PC-3 (cell line): ENCODE measurements around the gene ZBTB7C. TPM values are rescaled to one million over a fixed set of nuclear protein-coding genes. Genes with fewer than 3 reads are reported as not detected.
A peak's percentile ranks its signal among the peaks of the same experiment; 100 is the strongest.

Experiments used
- ATAC-seq: fragments of 200-7000 bp; cut with Tn5 transposase; 2 replicates; pipeline ENCODE4 v1.9.1; 2020; ENCODE audit warnings: mild to moderate bottlenecking, moderate library complexity
- BruUV-seq: library from RNA; stranded (reverse); fragments of 400-500 nt; replicated peaks from 2 replicates; lab custom pipeline; 2021; lab: Mats Ljungman, UMichigan
- CTCF ChIA-PET: fragments of 300-600 bp; sonication (Branson Sonifier 250); formaldehyde crosslinking; loops from one replicate; lab custom pipeline; 2022; ENCODE audit warnings: antibody characterized with exemption; lab: Charles Lee
- POLR2A ChIA-PET: fragments of 300-600 bp; sonication (Branson Sonifier 250); formaldehyde crosslinking; loops from one replicate; lab custom pipeline; 2022; ENCODE audit warnings: antibody characterized with exemption; ENCODE audit not compliant: unreplicated experiment; lab: Charles Lee
- DNase-seq: peaks from one replicate; pipeline ENCODE4 v3.0.0-alpha.2; 2015
- H2AFZ ChIP-seq: fragments of 300-600 bp; sonication (generic); 2 replicates; pipeline ENCODE4 v1.6.0; 2016; ENCODE audit warnings: antibody characterized with exemption, low read length
- H3F3A ChIP-seq: fragments of 300-600 bp; sonication (generic); one replicate; pipeline ENCODE4 v1.6.0; 2017; ENCODE audit warnings: antibody characterized with exemption, low read length, control low read depth, mild to moderate bottlenecking; ENCODE audit not compliant: unreplicated experiment
- H3K27ac ChIP-seq: fragments of 300-600 bp; sonication (generic); 2 replicates; pipeline ENCODE4 v1.5.1; 2016; ENCODE audit warnings: mild to moderate bottlenecking, low read length
- H3K27me3 ChIP-seq: fragments of 300-600 bp; sonication (generic); 2 replicates; pipeline ENCODE4 v1.6.1; 2016; ENCODE audit warnings: low read length, mixed read lengths
- H3K36me3 ChIP-seq: fragments of 300-600 bp; sonication (generic); 2 replicates; pipeline ENCODE4 v1.6.1; 2016; ENCODE audit warnings: low read depth, mixed run types, low read length, mixed read lengths
- H3K4me1 ChIP-seq: fragments of 300-600 bp; sonication (generic); 2 replicates; pipeline ENCODE4 v1.5.1; 2016; ENCODE audit warnings: low read length; ENCODE audit not compliant: insufficient read depth
- H3K4me2 ChIP-seq: fragments of 300-600 bp; sonication (generic); 2 replicates; pipeline ENCODE4 v1.6.0; 2016; ENCODE audit warnings: low read length
- H3K4me3 ChIP-seq: fragments of 300-600 bp; sonication (generic); 2 replicates; pipeline ENCODE4 v1.5.1; 2016; ENCODE audit warnings: mild to moderate bottlenecking, low read length, mixed read lengths
- H3K79me2 ChIP-seq: fragments of 300-600 bp; sonication (generic); 2 replicates; pipeline ENCODE4 v1.6.1; 2017; ENCODE audit warnings: low read length, mixed read lengths
- H3K9ac ChIP-seq: fragments of 300-600 bp; sonication (generic); 2 replicates; pipeline ENCODE4 v1.6.0; 2016; ENCODE audit warnings: mild to moderate bottlenecking, low read length
- H3K9me2 ChIP-seq: fragments of 300-600 bp; sonication (generic); replicated peaks from 2 replicates; pipeline ENCODE4 v1.6.1; 2016; ENCODE audit warnings: mixed run types, low read length, mixed read lengths
- H3K9me3 ChIP-seq: fragments of 300-600 bp; sonication (generic); 2 replicates; pipeline ENCODE4 v1.6.1; 2016; ENCODE audit warnings: low read length, mixed read lengths
- H4K20me1 ChIP-seq: fragments of 300-600 bp; sonication (generic); 2 replicates; pipeline ENCODE4 v1.6.1; 2016; ENCODE audit warnings: low read length, mixed read lengths
- CTCF ChIP-seq: fragments of 300-600 bp; sonication (generic); conservative IDR thresholded peaks from 2 replicates; pipeline ENCODE4 v1.5.1; 2017; ENCODE audit warnings: antibody characterized with exemption, low read depth, mild to moderate bottlenecking, low read length
- EZH2 ChIP-seq: fragments of 300-600 bp; sonication (generic); IDR thresholded peaks from one replicate; pipeline ENCODE4 v1.6.1; 2017; ENCODE audit warnings: antibody characterized with exemption, mild to moderate bottlenecking, low read length; ENCODE audit not compliant: unreplicated experiment
- EZH2phosphoT487 ChIP-seq: fragments of 300-600 bp; sonication (generic); IDR thresholded peaks from 2 replicates; pipeline ENCODE4 v1.6.1; 2018; ENCODE audit warnings: mild to moderate bottlenecking, antibody characterized with exemption, low read length, borderline replicate concordance
- intact Hi-C: fragments of 100-400 bp; cut with micrococcal nuclease; formaldehyde crosslinking; loops from 2 replicates; pipeline ENCODE4 v1.9.0; 2023
- total RNA-seq: library from RNA; depleted of rRNA; stranded (reverse); fragments of >200 nt; gene quantifications from 2 replicates; pipeline ENCODE4 v1.2.3, GENCODE V29; 2014

ZBTB7C gene
- total RNA-seq, 1 experiment from 2014 or later = 1.3 TPM

DNA sequence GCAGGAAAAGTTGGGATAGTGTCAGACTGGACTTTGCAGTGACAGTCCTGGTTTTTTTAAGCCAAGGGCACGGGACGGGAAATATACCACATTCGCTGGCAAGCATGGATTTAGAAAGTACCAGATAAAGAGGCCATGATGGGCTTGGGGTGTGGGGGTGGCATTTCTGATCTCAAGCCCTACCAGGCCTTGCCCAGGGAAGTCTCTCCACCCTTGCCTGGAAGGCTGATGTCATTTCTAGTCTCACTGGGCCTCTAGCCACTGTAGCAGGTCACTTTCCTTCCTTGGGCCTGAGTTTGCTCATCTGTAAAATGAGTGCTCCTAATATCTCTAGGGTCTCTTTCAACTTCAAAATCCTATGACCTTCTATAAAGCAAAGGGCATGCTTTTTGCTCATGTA is 1.8 kb downstream of the ZBTB7C start:
- peaks cover 15% of the 10 kb centered on the region for H3K27me3 ChIP-seq
- TF ChIP-seq EZH2phosphoT487 (no peak), CTCF (no peak), EZH2 (no peak)
- H3F3A ChIP-seq = no peaks in the 10 kb centered on the region
- no peak overlapping the region for H3K9ac ChIP-seq
- H4K20me1 ChIP-seq = no peaks in the 10 kb centered on the region
- no peaks in the 10 kb centered on the region for H3K36me3 ChIP-seq
- no TSS peak for BruUV-seq
- no peaks in the 10 kb centered on the region for H3K79me2 ChIP-seq
- no peaks in the 10 kb centered on the region for H3K9me2 ChIP-seq
- H3K4me2 ChIP-seq = no peak overlapping the region
- H2AFZ ChIP-seq = no peak overlapping the region
- H3K4me1 ChIP-seq = 0 out of 2 replicates have a peak, but pooled peaks cover 8% of the 10 kb centered on the region
- no peak for ATAC-seq
- DNase-seq = no peak
- no peak overlapping the region for H3K27ac ChIP-seq
- H3K4me3 ChIP-seq = no peak overlapping the region
- ChIA-PET POLR2A (no interaction called here), CTCF (no interaction called here)
- H3K9me3 ChIP-seq = no peaks in the 10 kb centered on the region
- intact Hi-C loops = no loop called here

DNA sequence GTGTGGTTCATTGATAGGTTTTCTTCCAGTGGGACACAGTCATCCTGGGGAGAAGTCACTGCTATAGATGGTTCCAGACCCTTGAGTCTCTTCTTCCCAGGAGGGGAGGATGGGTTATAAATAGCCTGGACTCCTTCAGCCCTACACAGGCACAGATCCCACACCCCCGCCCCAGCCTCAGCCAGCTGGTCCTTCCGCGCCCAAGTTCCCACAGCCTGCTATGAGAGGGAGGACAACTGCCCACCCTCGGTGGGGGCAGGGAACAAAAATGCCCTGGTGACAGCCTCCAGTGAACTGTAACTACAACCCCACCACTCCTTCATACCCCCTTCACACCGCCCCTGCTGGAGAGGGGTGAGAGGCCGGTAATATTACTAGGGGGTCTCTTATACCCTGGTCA is 3.2 kb downstream of the ZBTB7C start:
- Histone ChIP-seq H3K79me2 (no peaks in the 10 kb centered on the region), H3F3A (no peaks in the 10 kb centered on the region), H3K36me3 (no peaks in the 10 kb centered on the region), H3K4me1 (0 out of 2 replicates have a peak, but pooled peaks cover 8% of the 10 kb centered on the region), H3K9me3 (no peaks in the 10 kb centered on the region), H3K4me2 (no peak overlapping the region), H3K27me3 (peaks cover 12% of the 10 kb centered on the region), H2AFZ (no peak overlapping the region), H3K27ac (no peak overlapping the region), H3K9ac (no peak overlapping the region), H3K9me2 (no peaks in the 10 kb centered on the region), H3K4me3 (no peak overlapping the region), H4K20me1 (no peaks in the 10 kb centered on the region)
- TF ChIP-seq CTCF = no peak
- TF ChIP-seq EZH2 = no peak
- no peak for TF ChIP-seq EZH2phosphoT487
- ChIA-PET CTCF (no interaction called here), POLR2A (no interaction called here)
- intact Hi-C loops = no loop called here
- ATAC-seq = no peak
- DNase-seq = no peak
- BruUV-seq = no TSS peak

GRCh38 chr18:48404716-48405507 is 4.3 kb downstream of the ZBTB7C start:
- BruUV-seq = no TSS peak
- intact Hi-C loops = no loop called here
- 0 out of 2 replicates have a peak, but pooled peaks have one; percentile 34 for ATAC-seq
- H3K36me3 ChIP-seq = no peaks in the 10 kb centered on the region
- no peak for TF ChIP-seq EZH2
- no peak for TF ChIP-seq CTCF
- TF ChIP-seq EZH2phosphoT487 = no peak
- H3K4me2 ChIP-seq = peak overlapping the region; percentile 53
- H3K4me1 ChIP-seq = 0 out of 2 replicates have a peak, but pooled peaks cover 8% of the 10 kb centered on the region
- H3K27ac ChIP-seq = no peak overlapping the region
- no peaks in the 10 kb centered on the region for H3K79me2 ChIP-seq
- no peak overlapping the region for H2AFZ ChIP-seq
- H3K9ac ChIP-seq = no peak overlapping the region
- ChIA-PET POLR2A (no interaction called here), CTCF (no interaction called here)
- no peaks in the 10 kb centered on the region for H3K9me2 ChIP-seq
- DNase-seq = peak; percentile 42
- no peaks in the 10 kb centered on the region for H4K20me1 ChIP-seq
- H3F3A ChIP-seq = no peaks in the 10 kb centered on the region
- H3K27me3 ChIP-seq = peaks cover 12% of the 10 kb centered on the region
- H3K9me3 ChIP-seq = no peaks in the 10 kb centered on the region
- no peak overlapping the region for H3K4me3 ChIP-seq
